CD1c-positive myeloid dendritic cell (primary cell): Measurements from ENCODE around the gene CCNC.

Experiments
- DNase-seq: peaks from one replicate; pipeline ENCODE4 v3.0.0-alpha.2; 2016; ENCODE audit errors: extremely low spot score

CCNC gene

GRCh38 chr6:99568103-99568933, at the start of gene CCNC:
Gene CCNC, minus strand, starts transcription at chr6:99568660. Its CDS starts 133 bp downstream, at chr6:99568527.
- peak; percentile 94 for DNase-seq

GRCh38 chr6:99617131-99617530, 48.7 kb upstream of the CCNC start:
- no peak for DNase-seq

GRCh38 chr6:99614430-99615186, 46.1 kb upstream of the CCNC start:
- DNase-seq: no peak

- peak; percentile 42 for DNase-seq
These were observed 45.4 kb upstream of the CCNC start for GRCh38 chr6:99613705-99614429.

GRCh38 chr6:99613409-99613704, 44.9 kb upstream of the CCNC start:
- peak; percentile 47 for DNase-seq

- DNase-seq: no peak
These were observed 44.3 kb upstream of the CCNC start for GRCh38 chr6:99612551-99613408.

- DNase-seq: no peak
These were observed 42.7 kb upstream of the CCNC start for GRCh38 chr6:99611148-99611547.

GRCh38 chr6:99609905-99610489, 41.5 kb upstream of the CCNC start:
- no peak for DNase-seq

GRCh38 chr6:99608886-99609482, 40.5 kb upstream of the CCNC start:
- DNase-seq: no peak

GRCh38 chr6:99608059-99608885, 39.8 kb upstream of the CCNC start:
- no peak for DNase-seq

GRCh38 chr6:99607416-99608036, 39.1 kb upstream of the CCNC start:
- DNase-seq: no peak

- no peak for DNase-seq
These were observed 38.4 kb upstream of the CCNC start, which contains the start of gene PRDM13 for GRCh38 chr6:99606656-99607415. Gene PRDM13, plus strand, starts transcription at chr6:99606833. Its CDS starts 202 bp downstream, at chr6:99607035.

- DNase-seq: no peak
These were observed 37.6 kb upstream of the CCNC start for GRCh38 chr6:99605911-99606655.

- DNase-seq: no peak
These were observed 36.7 kb upstream of the CCNC start for GRCh38 chr6:99605074-99605734.

- no peak for DNase-seq
These were observed 36.0 kb upstream of the CCNC start for GRCh38 chr6:99604166-99605073.
